ENCODE measurements around the gene HOXB4. TPM values are rescaled to one million over a fixed set of nuclear protein-coding genes. Genes with fewer than 3 reads are reported as not detected.

HOXB4 gene
- total and polyA plus RNA-seq, 10 of the 15 experiments (the other 5 are each of a cell fraction or from before 2014, with no cell fraction given): 0.35 to 5.8 (median 3.0) TPM

DNA sequence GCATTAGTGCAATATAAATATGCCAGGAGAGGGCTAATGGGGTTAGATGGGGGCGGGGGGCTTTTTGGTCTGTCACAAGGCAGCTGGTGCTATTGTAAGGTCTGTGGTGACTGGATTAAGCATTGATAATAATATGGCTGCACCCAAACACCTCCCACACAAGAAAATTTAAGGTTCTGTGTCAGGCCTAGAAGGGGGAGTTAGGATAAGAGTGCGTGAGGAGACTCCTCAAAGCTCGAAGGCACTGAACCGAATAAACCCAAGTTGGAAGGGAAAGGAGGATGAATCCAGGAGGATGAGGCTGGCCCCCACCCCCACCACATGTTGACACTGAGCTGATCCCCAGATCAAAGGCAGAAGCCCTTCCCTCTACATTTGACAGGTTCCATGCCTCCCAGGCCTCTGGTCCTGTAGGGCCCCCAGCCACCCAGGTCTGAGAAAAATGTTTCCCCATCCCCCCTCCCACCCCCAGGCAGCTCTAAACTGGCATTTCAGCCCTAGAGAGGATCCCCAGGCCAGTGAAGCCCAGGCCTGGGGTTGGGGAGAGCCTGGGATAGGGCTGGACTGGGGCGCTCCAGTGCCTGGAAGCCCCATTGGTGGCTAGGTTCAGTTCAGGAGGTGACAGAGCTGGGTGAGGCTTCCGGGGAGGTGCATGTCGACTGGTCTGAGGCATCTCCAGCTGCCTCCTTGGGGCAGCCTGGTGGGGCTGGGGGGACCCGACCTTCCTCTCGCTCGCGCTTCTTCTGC is 49.0 kb downstream of the HOXB4 start:
- H3K4me2 ChIP-seq (ENCODE audit: control insufficient read depth, insufficient read depth): no peak overlapping the region
- CTCF ChIA-PET: no interaction called here
- POLR2A ChIA-PET: interaction anchor here (1.5 kb wide), 1 partner anchor 14 kb away, joined by 5 read pairs; no protein-coding TSS in a partner anchor
- no TSS peak for BruUV-seq (replicated peaks)
- H3K27ac ChIP-seq (ENCODE audit: control insufficient read depth, insufficient read depth): no peak overlapping the region
- SMC1A ChIA-PET (ENCODE audit: uncharacterized antibody, unreplicated experiment): interaction anchor here (1.1 kb wide), 1 partner anchor 91 kb away, joined by 3 read pairs; no protein-coding TSS in a partner anchor
- H3K4me1 ChIP-seq (ENCODE audit: control insufficient read depth, insufficient read depth, low read length): no peaks in the 10 kb centered on the region
- no peak overlapping the region for H3K9ac ChIP-seq (ENCODE audit: control insufficient read depth, insufficient read depth, low read length)
- H4K20me1 ChIP-seq (ENCODE audit: control insufficient read depth, insufficient read depth): no peaks in the 10 kb centered on the region
- H3K36me3 ChIP-seq (ENCODE audit: control insufficient read depth in 2 of 2, insufficient read depth in 2 of 2, low read length in 1 of 2): no peaks in the 10 kb centered on the region
- intact Hi-C loops (cut with micrococcal nuclease; ENCODE audit: unreplicated experiment) (no loop called here), in situ Hi-C loops (cut with MboI) (no loop called here)
- no peaks in the 10 kb centered on the region for H3K79me2 ChIP-seq (ENCODE audit: control insufficient read depth, insufficient read depth, low read length)
- RAD21 ChIA-PET (ENCODE audit: unreplicated experiment): interaction anchor here (0.7 kb wide), 1 partner anchor 28 kb away, joined by 3 read pairs; no protein-coding TSS in a partner anchor
- DNase-seq (ENCODE audit: low read depth, low spot score): no peak
- FAIRE-seq: no peak
- no peak for ATAC-seq
- 60% methylated on average over 11 of the region's 11 CpGs for WGBS (ENCODE audit: insufficient coverage, insufficient replicate concordance, low lambda C conversion rate, missing lambda C conversion rate)
- 0 out of 4 replicates have a peak, but pooled peaks cover 0 to 3% of the 10 kb centered on the region in 2 experiments for H3K27me3 ChIP-seq (replicated peaks in 1 of 2; ENCODE audit: control insufficient read depth in 2 of 2, insufficient read depth in 2 of 2, low read length in 1 of 2)
- no peak overlapping the region for H3K4me3 ChIP-seq
- H3K9me3 ChIP-seq (replicated peaks; ENCODE audit: control insufficient read depth, insufficient read depth, low read length): no peaks in the 10 kb centered on the region
- no peak overlapping the region for H2AFZ ChIP-seq (ENCODE audit: control insufficient read depth, low read depth, low read length)
- TF ChIP-seq, protein P1, sequence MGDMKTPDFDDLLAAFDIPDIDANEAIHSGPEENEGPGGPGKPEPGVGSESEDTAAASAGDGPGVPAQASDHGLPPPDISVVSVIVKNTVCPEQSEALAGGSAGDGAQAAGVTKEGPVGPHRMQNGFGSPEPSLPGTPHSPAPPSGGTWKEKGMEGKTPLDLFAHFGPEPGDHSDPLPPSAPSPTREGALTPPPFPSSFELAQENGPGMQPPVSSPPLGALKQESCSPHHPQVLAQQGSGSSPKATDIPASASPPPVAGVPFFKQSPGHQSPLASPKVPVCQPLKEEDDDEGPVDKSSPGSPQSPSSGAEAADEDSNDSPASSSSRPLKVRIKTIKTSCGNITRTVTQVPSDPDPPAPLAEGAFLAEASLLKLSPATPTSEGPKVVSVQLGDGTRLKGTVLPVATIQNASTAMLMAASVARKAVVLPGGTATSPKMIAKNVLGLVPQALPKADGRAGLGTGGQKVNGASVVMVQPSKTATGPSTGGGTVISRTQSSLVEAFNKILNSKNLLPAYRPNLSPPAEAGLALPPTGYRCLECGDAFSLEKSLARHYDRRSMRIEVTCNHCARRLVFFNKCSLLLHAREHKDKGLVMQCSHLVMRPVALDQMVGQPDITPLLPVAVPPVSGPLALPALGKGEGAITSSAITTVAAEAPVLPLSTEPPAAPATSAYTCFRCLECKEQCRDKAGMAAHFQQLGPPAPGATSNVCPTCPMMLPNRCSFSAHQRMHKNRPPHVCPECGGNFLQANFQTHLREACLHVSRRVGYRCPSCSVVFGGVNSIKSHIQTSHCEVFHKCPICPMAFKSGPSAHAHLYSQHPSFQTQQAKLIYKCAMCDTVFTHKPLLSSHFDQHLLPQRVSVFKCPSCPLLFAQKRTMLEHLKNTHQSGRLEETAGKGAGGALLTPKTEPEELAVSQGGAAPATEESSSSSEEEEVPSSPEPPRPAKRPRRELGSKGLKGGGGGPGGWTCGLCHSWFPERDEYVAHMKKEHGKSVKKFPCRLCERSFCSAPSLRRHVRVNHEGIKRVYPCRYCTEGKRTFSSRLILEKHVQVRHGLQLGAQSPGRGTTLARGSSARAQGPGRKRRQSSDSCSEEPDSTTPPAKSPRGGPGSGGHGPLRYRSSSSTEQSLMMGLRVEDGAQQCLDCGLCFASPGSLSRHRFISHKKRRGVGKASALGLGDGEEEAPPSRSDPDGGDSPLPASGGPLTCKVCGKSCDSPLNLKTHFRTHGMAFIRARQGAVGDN (IDR thresholded peaks at IDR 0.05): no peak
- no peak for TF ChIP-seq RFX5 (IDR thresholded peaks at IDR 0.05; ENCODE audit: low read depth, low read length)
- TF ChIP-seq, protein P2, sequence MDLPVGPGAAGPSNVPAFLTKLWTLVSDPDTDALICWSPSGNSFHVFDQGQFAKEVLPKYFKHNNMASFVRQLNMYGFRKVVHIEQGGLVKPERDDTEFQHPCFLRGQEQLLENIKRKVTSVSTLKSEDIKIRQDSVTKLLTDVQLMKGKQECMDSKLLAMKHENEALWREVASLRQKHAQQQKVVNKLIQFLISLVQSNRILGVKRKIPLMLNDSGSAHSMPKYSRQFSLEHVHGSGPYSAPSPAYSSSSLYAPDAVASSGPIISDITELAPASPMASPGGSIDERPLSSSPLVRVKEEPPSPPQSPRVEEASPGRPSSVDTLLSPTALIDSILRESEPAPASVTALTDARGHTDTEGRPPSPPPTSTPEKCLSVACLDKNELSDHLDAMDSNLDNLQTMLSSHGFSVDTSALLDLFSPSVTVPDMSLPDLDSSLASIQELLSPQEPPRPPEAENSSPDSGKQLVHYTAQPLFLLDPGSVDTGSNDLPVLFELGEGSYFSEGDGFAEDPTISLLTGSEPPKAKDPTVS (IDR thresholded peaks at IDR 0.05; ENCODE audit: low read depth, low read length): no peak
- no peak for TF ChIP-seq PAX5 (IDR thresholded peaks at IDR 0.05; ENCODE audit: borderline replicate concordance, low read depth, low read length)
- TF ChIP-seq MEF2A (IDR thresholded peaks at IDR 0.05; ENCODE audit: insufficient read depth, low read depth, low read length): no peak
- no peak for TF ChIP-seq SIX5 (IDR thresholded peaks at IDR 0.05; ENCODE audit: low read depth, low read length, severe bottlenecking)
- TF ChIP-seq SUZ12 (IDR thresholded peaks at IDR 0.05; ENCODE audit: unreplicated experiment): no peak
- TF ChIP-seq, protein P3, sequence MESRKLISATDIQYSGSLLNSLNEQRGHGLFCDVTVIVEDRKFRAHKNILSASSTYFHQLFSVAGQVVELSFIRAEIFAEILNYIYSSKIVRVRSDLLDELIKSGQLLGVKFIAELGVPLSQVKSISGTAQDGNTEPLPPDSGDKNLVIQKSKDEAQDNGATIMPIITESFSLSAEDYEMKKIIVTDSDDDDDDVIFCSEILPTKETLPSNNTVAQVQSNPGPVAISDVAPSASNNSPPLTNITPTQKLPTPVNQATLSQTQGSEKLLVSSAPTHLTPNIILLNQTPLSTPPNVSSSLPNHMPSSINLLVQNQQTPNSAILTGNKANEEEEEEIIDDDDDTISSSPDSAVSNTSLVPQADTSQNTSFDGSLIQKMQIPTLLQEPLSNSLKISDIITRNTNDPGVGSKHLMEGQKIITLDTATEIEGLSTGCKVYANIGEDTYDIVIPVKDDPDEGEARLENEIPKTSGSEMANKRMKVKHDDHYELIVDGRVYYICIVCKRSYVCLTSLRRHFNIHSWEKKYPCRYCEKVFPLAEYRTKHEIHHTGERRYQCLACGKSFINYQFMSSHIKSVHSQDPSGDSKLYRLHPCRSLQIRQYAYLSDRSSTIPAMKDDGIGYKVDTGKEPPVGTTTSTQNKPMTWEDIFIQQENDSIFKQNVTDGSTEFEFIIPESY (IDR thresholded peaks at IDR 0.05): no peak
- TF ChIP-seq WRNIP1 (IDR thresholded peaks at IDR 0.05; ENCODE audit: borderline replicate concordance, low read depth, low read length): no peak
- TF ChIP-seq, protein P4, sequence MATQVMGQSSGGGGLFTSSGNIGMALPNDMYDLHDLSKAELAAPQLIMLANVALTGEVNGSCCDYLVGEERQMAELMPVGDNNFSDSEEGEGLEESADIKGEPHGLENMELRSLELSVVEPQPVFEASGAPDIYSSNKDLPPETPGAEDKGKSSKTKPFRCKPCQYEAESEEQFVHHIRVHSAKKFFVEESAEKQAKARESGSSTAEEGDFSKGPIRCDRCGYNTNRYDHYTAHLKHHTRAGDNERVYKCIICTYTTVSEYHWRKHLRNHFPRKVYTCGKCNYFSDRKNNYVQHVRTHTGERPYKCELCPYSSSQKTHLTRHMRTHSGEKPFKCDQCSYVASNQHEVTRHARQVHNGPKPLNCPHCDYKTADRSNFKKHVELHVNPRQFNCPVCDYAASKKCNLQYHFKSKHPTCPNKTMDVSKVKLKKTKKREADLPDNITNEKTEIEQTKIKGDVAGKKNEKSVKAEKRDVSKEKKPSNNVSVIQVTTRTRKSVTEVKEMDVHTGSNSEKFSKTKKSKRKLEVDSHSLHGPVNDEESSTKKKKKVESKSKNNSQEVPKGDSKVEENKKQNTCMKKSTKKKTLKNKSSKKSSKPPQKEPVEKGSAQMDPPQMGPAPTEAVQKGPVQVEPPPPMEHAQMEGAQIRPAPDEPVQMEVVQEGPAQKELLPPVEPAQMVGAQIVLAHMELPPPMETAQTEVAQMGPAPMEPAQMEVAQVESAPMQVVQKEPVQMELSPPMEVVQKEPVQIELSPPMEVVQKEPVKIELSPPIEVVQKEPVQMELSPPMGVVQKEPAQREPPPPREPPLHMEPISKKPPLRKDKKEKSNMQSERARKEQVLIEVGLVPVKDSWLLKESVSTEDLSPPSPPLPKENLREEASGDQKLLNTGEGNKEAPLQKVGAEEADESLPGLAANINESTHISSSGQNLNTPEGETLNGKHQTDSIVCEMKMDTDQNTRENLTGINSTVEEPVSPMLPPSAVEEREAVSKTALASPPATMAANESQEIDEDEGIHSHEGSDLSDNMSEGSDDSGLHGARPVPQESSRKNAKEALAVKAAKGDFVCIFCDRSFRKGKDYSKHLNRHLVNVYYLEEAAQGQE (IDR thresholded peaks at IDR 0.05; ENCODE audit: low read depth, low read length): no peak
- TF ChIP-seq NFXL1 (IDR thresholded peaks at IDR 0.05; ENCODE audit: borderline replicate concordance): no peak
- no peak for TF ChIP-seq SMAD5 (IDR thresholded peaks at IDR 0.05; ENCODE audit: low read depth)

Measured in GM12878 (cell line).